Smooth muscle cell (in vitro differentiated cells): ENCODE results near the gene CDH23. TPM values are rescaled to one million over a fixed set of nuclear protein-coding genes. Genes with fewer than 3 reads are reported as not detected.

Experiments used
- DNase-seq: peaks from one replicate; lab custom pipeline; 2025; ENCODE audit not compliant: unreplicated experiment; lab: John Stamatoyannopoulos, UW
- H2AFZ ChIP-seq: fragments of 200-600 bp; sonication (generic); 2 replicates; pipeline ENCODE4 v1.6.0; 2016; ENCODE audit warnings: antibody characterized with exemption, low read depth, mild to moderate bottlenecking
- H3F3A ChIP-seq: fragments of 200-600 bp; sonication (generic); 2 replicates; pipeline ENCODE4 v1.6.0; 2017; ENCODE audit warnings: antibody characterized with exemption, low read depth
- H3K27ac ChIP-seq: fragments of 200-600 bp; sonication (generic); 2 replicates; pipeline ENCODE4 v1.5.1; 2016; ENCODE audit warnings: low read depth, mild to moderate bottlenecking
- H3K27me3 ChIP-seq: fragments of 200-600 bp; sonication (generic); 2 replicates; pipeline ENCODE4 v1.6.1; 2016; ENCODE audit warnings: low read depth, mild to moderate bottlenecking
- H3K36me3 ChIP-seq: fragments of 200-600 bp; sonication (generic); 2 replicates; pipeline ENCODE4 v1.5.1; 2016; ENCODE audit warnings: low read depth
- H3K4me1 ChIP-seq: fragments of 200-600 bp; sonication (generic); 2 replicates; pipeline ENCODE4 v1.5.1; 2016; ENCODE audit warnings: low read depth
- H3K4me2 ChIP-seq: fragments of 200-600 bp; sonication (generic); 2 replicates; pipeline ENCODE4 v1.6.0; 2016; ENCODE audit warnings: mild to moderate bottlenecking
- H3K4me3 ChIP-seq: fragments of 200-600 bp; sonication (generic); 2 replicates; pipeline ENCODE4 v1.5.1; 2016; ENCODE audit warnings: mild to moderate bottlenecking
- H3K79me2 ChIP-seq: fragments of 200-600 bp; sonication (generic); 2 replicates; pipeline ENCODE4 v1.6.0; 2016; ENCODE audit warnings: low read depth, mild to moderate bottlenecking
- H3K9ac ChIP-seq: fragments of 200-600 bp; sonication (generic); 2 replicates; pipeline ENCODE4 v1.6.0; 2016; ENCODE audit warnings: low read depth
- H3K9me3 ChIP-seq: fragments of 200-600 bp; sonication (generic); replicated peaks from 2 replicates; pipeline ENCODE4 v1.5.1; 2016; ENCODE audit warnings: low read depth
- H4K20me1 ChIP-seq: fragments of 200-600 bp; sonication (generic); 2 replicates; pipeline ENCODE4 v1.6.0; 2016; ENCODE audit warnings: low read depth
- WGBS: methylation state at CpG from one replicate; pipeline ENCODE4 v1.1.7; 2016; ENCODE audit warnings: low lambda C conversion rate; 5-methylcytosine and 5-hydroxymethylcytosine counted together
- polyA plus RNA-seq: library from polyadenylated mRNA; unstranded; fragments of >200 nt; fragmentation: Nextera tagmentation; extraction: Ambion mirVana; gene quantifications from 2 replicates; pipeline ENCODE4 v1.2.1, GENCODE V29; 2016
- total RNA-seq: library from RNA; depleted of rRNA; stranded (reverse); fragments of >200 nt; gene quantifications from 2 replicates; pipeline ENCODE4 v1.2.3, GENCODE V29; 2014
- TF ChIP-seq, protein P1 (sequence below): fragments of 200-600 bp; sonication (generic); IDR thresholded peaks from 2 replicates; pipeline ENCODE4 v1.5.1; 2017; ENCODE audit warnings: borderline replicate concordance, mild to moderate bottlenecking, antibody characterized with exemption; ENCODE audit not compliant: insufficient read depth, poor library complexity, severe bottlenecking

Gene CDH23
- total and polyA plus RNA-seq, 2 experiments from 2014 or later, result 0.99 to 2.5 TPM

- no peaks in the 10 kb centered on the region for H3K36me3 ChIP-seq
- H3K27ac ChIP-seq, result no peak overlapping the region
- H2AFZ ChIP-seq, result no peak overlapping the region
- no peak for DNase-seq
- H3F3A ChIP-seq, result no peaks in the 10 kb centered on the region
- TF ChIP-seq, protein P1, sequence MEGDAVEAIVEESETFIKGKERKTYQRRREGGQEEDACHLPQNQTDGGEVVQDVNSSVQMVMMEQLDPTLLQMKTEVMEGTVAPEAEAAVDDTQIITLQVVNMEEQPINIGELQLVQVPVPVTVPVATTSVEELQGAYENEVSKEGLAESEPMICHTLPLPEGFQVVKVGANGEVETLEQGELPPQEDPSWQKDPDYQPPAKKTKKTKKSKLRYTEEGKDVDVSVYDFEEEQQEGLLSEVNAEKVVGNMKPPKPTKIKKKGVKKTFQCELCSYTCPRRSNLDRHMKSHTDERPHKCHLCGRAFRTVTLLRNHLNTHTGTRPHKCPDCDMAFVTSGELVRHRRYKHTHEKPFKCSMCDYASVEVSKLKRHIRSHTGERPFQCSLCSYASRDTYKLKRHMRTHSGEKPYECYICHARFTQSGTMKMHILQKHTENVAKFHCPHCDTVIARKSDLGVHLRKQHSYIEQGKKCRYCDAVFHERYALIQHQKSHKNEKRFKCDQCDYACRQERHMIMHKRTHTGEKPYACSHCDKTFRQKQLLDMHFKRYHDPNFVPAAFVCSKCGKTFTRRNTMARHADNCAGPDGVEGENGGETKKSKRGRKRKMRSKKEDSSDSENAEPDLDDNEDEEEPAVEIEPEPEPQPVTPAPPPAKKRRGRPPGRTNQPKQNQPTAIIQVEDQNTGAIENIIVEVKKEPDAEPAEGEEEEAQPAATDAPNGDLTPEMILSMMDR, result no peak
- 3% methylated on average over 70 of the region's 82 CpGs for WGBS
- peaks cover 10% of the 10 kb centered on the region for H3K4me1 ChIP-seq
- H3K79me2 ChIP-seq, result no peaks in the 10 kb centered on the region
- H3K9me3 ChIP-seq, result no peaks in the 10 kb centered on the region
- no peak overlapping the region for H3K9ac ChIP-seq
- no peaks in the 10 kb centered on the region for H4K20me1 ChIP-seq
- peak overlapping the region; percentile 50 for H3K4me3 ChIP-seq
- peaks cover 93% of the 10 kb centered on the region for H3K27me3 ChIP-seq
- H3K4me2 ChIP-seq, result peak overlapping the region; percentile 91
Observed at GRCh38 chr10:71397296-71398212, 834 bp downstream of the CDH23 start.

- Histone ChIP-seq H3K27me3 (peaks cover 80% of the 10 kb centered on the region), H3K27ac (no peak overlapping the region), H3K9ac (no peak overlapping the region), H3K4me1 (peaks cover 10% of the 10 kb centered on the region), H3K9me3 (no peaks in the 10 kb centered on the region), H2AFZ (no peak overlapping the region), H3F3A (no peaks in the 10 kb centered on the region), H3K36me3 (no peaks in the 10 kb centered on the region), H3K4me2 (no peak overlapping the region), H3K4me3 (no peak overlapping the region), H4K20me1 (no peaks in the 10 kb centered on the region), H3K79me2 (no peaks in the 10 kb centered on the region)
- 56% methylated on average over 4 of the region's 4 CpGs for WGBS
- TF ChIP-seq, protein P1, result no peak
- no peak for DNase-seq
Observed at GRCh38 chr10:71398976-71399375, 2.3 kb downstream of the CDH23 start.

DNA sequence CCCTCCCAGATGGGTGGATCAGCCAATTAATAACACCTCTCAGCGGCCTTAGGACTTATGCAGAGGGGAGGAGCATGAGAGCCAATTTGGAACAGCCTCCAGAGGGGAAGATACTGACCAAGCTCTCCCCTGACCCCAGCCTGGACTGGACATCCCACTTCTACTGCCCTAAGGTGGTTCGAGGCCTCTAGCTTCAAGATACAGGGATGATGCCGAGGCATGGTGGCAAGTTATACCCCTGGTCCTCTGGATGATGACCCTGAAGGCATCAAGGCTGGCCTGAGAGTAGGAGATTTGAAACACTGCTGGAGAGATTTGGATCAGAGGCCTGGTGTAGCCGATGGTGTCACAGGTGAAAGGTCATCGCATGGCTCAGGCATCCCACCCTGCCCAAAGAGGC is 3.2 kb downstream of the CDH23 start:
- peaks cover 77% of the 10 kb centered on the region for H3K27me3 ChIP-seq
- H2AFZ ChIP-seq, result no peak overlapping the region
- H3K27ac ChIP-seq, result no peak overlapping the region
- no peaks in the 10 kb centered on the region for H3K9me3 ChIP-seq
- no peaks in the 10 kb centered on the region for H4K20me1 ChIP-seq
- TF ChIP-seq, protein P1, result no peak
- no peak overlapping the region for H3K9ac ChIP-seq
- no peak overlapping the region for H3K4me2 ChIP-seq
- H3K4me1 ChIP-seq, result peaks cover 10% of the 10 kb centered on the region
- no peak overlapping the region for H3K4me3 ChIP-seq
- H3K36me3 ChIP-seq, result no peaks in the 10 kb centered on the region
- WGBS, result 89% methylated on average over 5 of the region's 5 CpGs
- H3K79me2 ChIP-seq, result no peaks in the 10 kb centered on the region
- no peak for DNase-seq
- no peaks in the 10 kb centered on the region for H3F3A ChIP-seq
